Stimulated activated CD8-positive, alpha-beta memory T cell treated with anti-CD3 and anti-CD28 coated beads, Interleukin-4, amount 100 ng/mL, for 4 hours (primary cell): ENCODE measurements around the gene FAP.

Experiments used
- DNase-seq, 2 donors: peaks; one replicate each; pipeline ENCODE4 v3.0.0-alpha.2; 2020; ENCODE audit warnings: low read depth in 2 of 2, low spot score in 1 of 2

FAP gene

DNA sequence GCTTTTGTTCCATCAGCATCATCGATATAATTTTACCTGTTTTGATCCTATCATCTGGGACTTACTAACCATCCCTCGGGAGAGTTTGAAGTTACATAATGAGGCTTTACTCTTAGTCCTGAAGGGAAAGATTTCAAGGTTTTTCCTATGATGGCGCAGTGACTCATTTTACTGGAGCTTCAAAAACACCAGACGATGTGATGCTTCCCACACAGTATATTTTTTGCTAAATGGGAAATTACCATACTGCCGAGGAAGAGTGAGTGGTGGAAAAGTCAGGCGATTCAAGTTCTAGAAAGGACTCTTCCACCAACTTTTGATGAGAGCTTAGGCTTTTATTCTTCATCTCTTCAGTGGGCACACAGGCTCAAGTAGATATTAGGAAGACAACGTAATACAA, 46.6 kb downstream of the FAP start:
- no peak for DNase-seq

DNA sequence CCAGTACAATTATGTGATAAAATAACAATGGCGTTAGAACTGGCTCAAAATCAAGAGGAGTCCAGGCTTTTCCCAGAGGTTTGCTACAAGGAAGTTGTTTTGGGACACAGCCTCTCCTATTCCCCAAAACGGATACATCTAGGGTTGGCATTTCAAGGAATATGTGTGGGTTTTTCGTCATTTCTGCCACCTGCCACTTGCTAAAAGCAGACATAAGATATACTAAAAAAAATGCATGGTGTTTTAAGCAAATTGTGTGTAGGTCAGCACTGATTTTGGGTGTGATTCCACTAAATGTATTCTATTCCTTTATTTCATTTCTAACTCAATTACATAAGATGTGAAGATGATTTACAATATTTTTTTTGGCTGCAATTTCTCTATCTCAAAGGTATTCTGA, 54.8 kb downstream of the FAP start:
- no peak for DNase-seq

DNA sequence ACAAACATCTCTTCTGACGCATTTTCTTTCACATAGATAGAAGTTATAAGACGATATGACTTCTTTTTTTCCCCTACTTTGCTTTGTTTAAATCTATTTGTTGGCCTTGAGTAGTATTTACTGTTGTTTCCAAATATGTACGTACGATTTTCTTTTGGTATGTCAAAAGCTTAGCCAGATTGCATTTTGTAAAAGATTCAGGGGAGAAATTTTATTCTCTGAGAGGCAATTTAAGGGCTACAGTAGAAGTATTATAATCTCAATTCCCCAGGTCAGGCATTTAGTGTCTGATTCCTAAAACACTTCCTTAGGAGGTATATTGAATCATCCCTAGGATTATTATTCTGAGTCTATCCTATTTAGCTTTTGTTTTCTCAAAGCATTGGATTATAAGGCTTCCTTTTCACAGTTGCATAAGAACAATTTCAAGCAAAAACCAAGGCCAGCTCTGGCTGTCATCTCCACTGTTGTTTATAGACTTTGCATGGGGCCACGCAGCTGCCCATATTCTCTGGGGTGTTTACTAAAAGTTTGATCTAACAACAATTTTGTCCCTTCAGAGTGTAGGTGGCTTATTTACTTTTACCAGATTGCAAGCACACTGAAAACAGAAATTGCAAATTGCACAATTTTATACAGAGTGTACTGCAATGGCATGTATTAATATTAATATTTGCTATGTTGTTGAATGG, 57.6 kb downstream of the FAP start:
- DNase-seq, result no peak

DNA sequence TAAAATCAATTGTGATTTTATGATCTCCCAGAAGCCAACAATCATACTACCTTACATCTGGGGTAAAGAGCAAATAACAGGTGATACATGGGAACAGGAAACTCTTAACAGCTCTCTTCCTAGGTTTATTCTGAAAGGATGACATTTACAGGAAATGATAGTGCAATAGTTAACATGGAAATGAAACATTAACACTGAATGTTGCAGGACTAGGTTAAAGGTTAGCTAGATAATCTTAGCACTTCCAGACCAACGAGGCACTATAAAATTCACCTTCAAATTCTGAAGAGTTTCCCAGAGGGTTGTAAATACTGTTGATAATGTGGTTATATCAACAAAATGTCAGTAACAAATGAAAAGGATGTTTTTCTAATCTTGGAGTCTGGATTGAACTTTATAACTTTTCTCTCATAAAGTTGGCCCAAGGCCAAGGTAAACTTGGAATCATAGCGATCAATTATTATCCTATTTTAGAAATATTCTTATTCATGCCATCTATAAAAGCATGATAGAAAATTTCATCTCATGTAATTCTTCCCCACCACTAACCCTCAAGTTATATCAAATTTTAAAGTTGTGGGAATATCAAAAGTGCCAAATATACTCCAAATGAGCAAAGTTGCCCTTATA, 58.3 kb downstream of the FAP start:
- DNase-seq, result no peak

DNA sequence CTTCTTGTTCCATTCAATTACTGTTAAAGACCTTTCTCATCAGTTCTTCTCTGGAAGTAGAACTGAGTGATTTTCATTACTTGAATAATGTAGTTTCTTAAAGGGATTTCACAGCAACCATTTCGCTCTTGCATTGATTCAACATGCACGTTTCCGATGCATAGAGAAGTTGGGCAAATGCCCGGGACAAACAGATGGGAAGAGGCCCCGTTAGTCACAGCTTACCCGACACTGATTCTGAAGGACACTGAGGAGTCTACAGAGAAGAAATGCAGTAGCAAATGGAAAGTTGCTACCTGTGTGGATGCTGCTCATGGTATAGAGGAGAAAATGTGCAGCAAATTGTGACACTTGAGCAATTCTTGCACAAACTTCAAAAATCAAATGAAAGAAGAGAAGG, 58.9 kb downstream of the FAP start:
- DNase-seq, result no peak

DNA sequence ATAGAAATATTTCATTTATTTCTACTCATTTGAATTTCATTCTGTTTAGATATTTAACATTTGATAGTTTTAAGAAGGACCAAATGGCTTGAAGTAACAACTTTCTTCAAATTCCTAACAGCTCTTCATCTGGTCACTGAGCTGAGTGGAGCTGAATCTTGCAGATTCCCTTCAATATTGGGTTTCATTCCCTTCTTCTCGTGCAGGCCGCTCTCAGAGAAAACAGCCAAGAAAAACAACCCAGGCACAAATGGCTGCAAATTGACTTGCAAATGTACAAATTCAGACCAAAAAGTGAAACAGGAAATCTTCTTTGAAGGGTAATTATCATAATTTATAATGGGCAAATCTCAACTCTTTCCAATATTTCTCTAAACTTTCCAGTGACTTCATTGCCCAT, 60.9 kb downstream of the FAP start:
- DNase-seq, result no peak

DNA sequence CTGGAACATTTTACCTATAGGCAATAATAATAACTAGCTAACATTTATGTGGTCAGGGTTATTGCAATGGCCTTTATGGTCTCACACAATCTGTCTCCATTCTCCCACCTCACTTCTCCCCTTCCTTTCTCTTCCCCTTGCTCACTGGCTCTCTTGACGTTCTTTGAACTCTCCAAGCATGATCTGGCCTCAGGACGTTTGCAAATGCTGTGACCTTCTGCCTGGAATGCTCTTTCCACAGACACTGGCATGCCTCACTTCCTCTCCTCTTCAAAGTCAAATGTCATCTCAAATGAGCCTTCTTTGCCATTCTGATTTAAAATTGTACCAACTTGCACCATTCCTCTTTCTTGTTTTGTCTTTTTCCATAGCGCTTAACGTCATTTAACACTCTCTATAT, 65.9 kb downstream of the FAP start:
- no peak for DNase-seq

DNA sequence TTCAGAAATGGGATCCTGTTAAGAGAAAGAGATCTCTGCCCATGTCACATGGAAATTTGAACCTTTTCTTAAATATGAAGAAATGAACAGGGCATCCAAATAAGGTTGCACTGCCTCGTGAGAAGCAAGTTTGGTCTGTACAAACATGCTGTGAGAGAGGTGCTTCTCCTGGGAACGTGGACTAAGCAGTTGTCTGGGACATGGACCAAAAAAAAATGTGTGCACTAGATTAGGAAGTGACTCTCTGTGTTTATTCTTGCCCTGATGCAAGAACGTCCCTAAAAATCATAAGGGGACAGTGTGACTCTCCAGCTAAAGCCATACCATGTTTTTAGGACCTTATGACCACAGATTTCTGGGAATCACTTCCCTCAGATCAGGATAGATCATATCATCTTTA, 67.5 kb downstream of the FAP start:
- no peak for DNase-seq

DNA sequence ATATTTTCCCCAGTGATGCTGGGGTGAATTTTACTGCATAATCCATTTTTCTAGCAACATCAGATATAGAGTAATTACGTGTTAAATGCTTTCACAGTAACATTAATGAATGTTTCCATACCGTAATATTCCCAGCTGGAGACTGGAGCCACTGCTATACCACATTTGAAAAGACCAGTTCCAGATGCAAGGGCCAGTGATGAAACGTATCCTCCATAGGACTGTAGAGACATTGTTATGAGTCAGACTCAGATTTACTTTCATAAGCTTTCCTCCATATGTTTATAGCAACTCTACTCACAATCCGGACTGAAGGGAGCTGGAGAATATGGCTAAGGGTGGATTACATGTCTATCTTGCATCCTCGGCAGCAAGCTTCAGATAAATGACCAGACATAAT, 68.5 kb downstream of the FAP start:
- DNase-seq, result no peak

DNA sequence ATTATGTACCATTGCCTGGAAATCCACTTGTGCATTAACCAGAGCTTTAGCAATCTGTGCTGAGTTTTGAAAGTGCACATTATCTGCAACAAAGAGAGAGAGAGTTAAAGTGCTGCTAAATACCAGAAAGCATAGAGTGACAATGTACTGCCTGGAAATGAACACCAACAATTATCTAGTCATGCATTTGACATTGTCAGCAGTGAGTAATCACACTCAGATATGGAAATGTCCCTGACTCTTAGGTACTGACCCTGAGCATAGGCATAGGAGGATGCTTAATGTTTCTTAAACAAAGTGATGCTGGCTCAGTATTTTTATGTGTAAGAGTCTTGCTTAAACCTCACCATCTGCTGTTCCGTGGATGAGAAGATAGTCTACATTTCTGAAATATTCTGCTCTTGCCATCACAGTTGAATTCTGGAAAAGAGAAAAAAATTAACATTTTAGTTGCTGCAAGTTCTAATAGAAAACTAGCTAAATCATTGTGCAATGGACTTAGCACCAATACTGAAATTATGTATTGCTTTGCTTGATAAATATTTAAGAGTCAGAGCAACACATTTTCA, 70.4 kb downstream of the FAP start:
- DNase-seq, result no peak

DNA sequence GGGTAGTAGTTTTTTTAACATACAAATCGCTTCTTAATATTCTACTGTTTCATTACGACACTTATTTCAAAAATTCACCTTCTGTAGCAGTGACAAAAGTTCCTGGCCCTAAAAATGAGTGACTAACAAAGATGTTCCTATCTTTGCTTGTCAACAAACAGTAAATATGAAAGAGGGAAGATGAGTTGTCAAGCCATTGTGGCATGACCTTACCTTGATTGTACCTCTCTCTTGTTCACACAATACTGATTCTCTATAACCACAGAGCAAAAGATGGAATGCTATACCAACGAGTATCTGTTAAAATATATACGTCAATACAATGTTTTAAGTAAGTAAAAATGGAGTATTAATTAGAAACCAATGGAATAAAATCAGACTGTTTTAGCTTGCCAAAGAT, 76.5 kb downstream of the FAP start:
- no peak for DNase-seq

DNA sequence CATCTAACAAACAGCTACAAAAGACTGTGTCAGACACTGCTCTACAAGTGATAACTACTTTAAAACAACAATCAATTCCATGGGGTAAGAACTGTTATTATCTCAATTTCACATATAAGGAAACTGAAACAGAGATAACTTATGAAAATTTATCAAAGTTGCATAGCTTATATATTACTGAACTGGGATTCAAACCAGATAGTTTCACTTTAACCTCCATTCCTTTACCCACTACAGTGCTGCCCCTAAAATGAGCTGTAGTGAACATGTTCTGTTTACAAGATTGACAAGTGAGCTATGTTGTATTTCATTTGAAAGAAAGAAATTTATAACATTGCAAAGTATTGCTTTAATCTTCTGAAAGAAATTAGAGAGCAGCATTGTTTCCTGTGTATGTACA, 77.1 kb downstream of the FAP start:
- no peak for DNase-seq

DNA sequence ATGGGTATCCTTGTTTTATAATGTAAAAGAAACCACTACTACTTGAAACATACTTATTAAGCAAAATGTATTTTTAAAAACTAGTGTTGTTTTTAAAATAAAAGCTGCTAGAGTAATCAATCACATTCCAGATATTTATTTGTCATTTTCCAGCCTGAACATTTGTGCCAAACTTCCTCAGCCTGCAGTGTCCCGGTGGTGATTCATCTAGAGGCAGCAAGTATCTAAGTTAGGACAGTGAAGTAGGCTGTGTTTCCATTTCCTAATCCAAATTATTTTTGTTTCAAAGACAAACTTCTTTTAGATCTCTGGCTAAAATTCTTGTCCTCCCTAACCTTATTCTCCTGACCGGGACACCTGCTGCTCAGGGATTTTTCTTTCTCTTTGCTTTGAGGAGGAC, 78.4 kb downstream of the FAP start:
- DNase-seq, result no peak

DNA sequence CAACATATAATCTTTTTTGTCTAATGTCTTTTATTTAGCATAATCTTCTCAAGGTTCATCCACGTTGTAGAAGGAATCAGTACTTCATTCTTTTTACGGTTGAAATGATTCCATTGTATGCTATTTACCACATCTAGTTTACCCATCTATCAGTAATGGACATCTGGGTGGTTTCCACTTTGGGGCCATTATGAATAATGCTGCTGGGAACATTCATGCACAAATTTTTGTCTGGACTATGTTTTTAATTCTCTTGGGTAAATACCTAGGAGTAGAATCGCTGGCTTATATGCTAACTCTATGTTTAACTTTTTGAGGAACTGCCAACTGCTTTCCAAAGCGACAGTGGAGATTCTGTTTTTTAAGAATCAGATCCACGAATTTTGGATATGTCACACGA, 83.8 kb downstream of the FAP start:
- DNase-seq, result no peak

DNA sequence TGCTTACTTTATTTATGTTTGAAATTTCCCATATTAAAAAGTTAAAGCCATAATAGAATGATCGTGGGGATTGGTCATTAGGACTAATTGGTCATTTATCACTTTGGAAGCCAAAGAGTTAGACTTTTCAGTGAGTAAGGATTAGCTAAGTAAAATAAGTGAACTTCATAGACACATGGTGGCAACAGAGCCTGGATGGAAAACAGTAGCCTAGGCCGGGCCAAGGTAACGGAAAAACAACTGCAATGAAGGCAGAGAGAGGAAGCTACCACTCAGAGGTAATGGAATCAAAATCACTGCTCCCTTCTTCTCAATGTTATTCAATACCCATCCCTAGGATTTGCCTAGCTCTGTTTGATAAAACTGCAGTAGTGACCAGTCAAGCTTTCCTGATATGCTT, 87.1 kb downstream of the FAP start:
- no peak for DNase-seq

DNA sequence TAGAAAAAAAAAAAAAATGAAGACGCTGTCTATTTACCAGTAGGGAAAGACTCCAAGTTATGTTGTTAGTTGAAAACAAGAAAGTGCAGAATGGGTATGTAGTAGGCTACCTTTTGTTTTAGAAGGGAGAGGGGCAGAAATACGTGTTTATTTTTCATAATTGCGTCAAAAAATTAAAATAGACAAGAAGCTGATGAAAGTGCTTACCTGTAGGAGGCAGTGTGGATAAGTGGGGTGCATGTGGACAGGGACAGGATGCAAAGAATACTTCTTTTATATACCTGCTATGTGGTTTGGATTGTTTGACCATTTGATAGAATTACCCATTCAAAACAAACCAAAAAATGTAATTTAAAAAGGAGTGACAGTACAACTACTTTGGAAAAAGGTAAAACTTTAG, 88.2 kb downstream of the FAP start:
- no peak for DNase-seq

DNA sequence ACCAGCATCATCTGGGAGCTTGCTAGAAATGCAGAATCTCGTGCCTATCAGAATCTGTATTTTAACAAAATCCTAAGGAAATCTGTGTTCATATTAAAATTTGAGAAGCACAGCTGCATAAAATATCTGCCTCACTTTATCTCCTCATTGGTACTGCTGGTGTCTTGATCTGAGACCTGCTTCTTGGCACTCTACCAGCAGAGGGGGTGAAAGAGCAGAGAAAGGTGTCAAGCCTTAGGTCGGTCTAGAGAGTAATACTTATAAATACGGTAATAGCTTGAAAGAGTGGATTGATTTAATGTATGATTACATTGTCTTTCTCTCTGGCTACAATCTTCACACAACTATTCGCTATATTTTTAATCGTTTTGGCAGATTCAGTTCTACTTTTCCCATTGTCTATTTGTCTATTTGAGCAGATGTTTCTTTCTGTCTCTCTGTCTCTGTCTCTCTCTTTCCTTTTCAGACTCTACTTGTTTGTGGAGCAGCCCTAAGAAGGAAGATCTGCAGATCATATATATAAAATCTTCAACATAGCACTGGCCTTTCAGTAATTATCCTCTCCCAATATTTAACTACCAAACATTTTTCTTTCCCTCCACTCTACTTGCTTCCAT, 89.5 kb downstream of the FAP start:
- peak in 1 of 2 donors; percentile 13 for DNase-seq

DNA sequence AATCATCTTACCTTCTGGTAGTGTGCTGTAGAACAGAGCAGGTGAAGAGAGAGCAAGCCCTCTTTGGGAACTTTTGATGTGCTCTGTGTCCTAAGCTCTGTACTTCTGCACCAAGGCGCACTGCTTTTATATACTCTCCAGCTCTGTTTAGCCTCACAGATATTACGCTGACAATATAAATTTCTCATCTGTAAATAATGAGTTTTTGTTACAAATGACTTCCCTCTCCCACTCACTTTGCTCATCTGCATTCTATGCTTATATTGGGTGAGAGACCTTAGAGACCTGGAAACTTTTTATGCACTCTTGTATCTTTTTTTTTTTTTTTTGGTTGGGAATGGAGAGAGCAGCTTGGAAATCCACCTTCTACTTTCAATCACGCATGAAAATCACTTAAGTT, 91.1 kb downstream of the FAP start, which contains the start of gene GCG:
GCG (minus strand) TSS at position 101 of the 400 bp plus-strand sequence. CDS start 3,069 bp downstream, outside the sequence.
- no peak for DNase-seq

DNA sequence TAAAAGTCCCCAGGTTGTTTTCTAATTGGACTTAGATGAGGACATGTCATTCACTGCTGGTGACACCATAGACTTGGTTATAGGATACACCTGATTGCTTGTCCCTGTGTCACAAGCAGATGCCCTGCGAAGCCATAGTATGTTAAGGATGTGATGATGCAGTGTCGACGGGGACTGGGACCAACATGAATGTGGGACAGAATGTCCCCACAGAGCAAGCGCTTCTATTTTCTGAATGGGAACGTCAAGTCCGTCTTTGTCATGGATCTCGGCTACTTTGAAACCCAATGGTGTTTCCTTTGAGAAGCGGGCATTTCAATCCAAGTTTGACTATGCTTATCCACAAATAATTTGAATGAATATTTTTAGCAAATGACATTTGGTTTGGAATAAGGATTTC, 93.3 kb downstream of the FAP start:
- DNase-seq, result no peak

DNA sequence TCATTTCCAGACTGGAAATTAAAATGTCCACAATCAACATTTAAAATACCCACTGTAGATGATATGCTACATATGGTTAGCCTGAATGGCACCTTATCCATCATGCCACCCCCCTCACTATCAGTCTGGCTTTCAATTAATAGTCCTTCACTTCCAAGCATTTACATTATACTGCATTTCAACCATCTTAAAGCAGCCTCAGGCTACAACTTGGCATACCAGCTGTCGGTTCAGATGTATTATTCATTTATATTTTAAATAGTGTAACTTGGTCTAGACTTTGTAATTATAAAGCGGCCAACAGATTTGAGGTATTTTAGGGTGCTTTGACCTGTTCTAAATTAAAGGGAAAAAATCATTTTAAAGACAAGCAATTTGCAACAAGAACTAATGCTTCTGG, 93.8 kb downstream of the FAP start:
- no peak for DNase-seq

DNA sequence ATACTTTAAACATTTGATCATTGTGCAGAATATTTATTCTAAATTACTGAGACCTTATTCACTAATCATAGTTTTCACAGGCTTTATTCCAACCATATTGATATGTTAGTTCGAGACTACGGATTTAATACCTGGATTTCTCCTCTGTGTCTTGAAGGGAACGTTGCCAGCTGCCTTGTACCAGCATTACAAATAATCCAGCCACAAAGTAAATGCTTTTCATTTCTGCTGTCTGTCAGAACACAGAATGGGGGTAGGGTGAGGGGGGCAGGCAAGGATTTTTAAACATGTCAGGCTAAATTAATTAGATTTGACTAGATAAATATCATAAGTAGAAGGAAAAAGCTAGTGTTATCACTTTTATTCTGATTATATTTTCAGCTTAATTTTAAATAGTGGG, 94.3 kb downstream of the FAP start:
- DNase-seq, result no peak

DNA sequence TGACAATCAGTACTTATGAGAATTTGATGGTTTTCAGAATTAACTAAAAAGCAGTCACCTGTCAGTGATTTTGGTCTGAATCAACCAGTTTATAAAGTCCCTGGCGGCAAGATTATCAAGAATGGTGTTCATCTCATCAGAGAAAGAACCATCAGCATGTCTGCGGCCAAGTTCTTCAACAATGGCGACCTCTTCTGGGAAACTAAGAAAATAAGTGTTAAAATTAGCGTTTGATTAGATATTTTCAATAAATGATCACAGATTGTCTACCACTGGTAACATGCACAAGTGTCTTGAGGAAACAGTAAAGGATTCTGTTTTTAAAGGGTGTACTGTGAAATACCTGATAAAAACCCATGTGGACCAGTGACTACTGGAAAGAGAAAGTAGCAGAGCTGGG, 99.3 kb downstream of the FAP start:
- DNase-seq, result no peak
